HG03354 (cell line): Measurements from ENCODE around the gene HMG20B.
"Not testable (repeated sequence)": the region's sequence is repeated elsewhere in the genome, so short reads cannot be mapped to it uniquely, and the experiment has no call there.

Source experiments
- ATAC-seq: cut with Tn5 transposase; IDR thresholded peaks from one replicate; pipeline ENCODE4 v1.9.1; 2021; ENCODE audit warnings: mild to moderate bottlenecking; ENCODE audit not compliant: unreplicated experiment, poor library complexity, severe bottlenecking

HMG20B gene

GRCh38 chr19:3572855-3573161, at the start of gene HMG20B:
TSS of gene HMG20B (plus strand) at chr19:3572944. CDS start at chr19:3573310, 366 bp downstream.
- ATAC-seq, result no peak

GRCh38 chr19:3523361-3524077, 49.2 kb upstream of the HMG20B start:
- ATAC-seq, result no peak

- ATAC-seq, result no peak
Measured at GRCh38 chr19:3524078-3524842, 48.5 kb upstream of the HMG20B start.

- no peak for ATAC-seq
Measured at GRCh38 chr19:3524904-3525451, 47.8 kb upstream of the HMG20B start.

- ATAC-seq, result no peak
Measured at GRCh38 chr19:3526507-3527237, 46.1 kb upstream of the HMG20B start.

GRCh38 chr19:3527238-3527910, 45.4 kb upstream of the HMG20B start:
- no peak for ATAC-seq

- no peak for ATAC-seq
Measured at GRCh38 chr19:3528080-3528479, 44.7 kb upstream of the HMG20B start.

- ATAC-seq, result no peak
Measured at GRCh38 chr19:3528539-3529211, 44.1 kb upstream of the HMG20B start.

- ATAC-seq, result not testable (repeated sequence)
Measured at GRCh38 chr19:3529299-3529698, 43.4 kb upstream of the HMG20B start.

GRCh38 chr19:3530389-3530788, 42.4 kb upstream of the HMG20B start:
- no peak for ATAC-seq

- ATAC-seq, result no peak
Measured at GRCh38 chr19:3531716-3532115, 41.0 kb upstream of the HMG20B start.

- no peak for ATAC-seq
Measured at GRCh38 chr19:3532154-3532786, 40.5 kb upstream of the HMG20B start.

- no peak for ATAC-seq
Measured at GRCh38 chr19:3533033-3533432, 39.7 kb upstream of the HMG20B start.

GRCh38 chr19:3533563-3534216, 39.1 kb upstream of the HMG20B start:
- no peak for ATAC-seq

- no peak for ATAC-seq
Measured at GRCh38 chr19:3534375-3535234, 38.1 kb upstream of the HMG20B start.

GRCh38 chr19:3535235-3535535, 37.6 kb upstream of the HMG20B start:
- no peak for ATAC-seq

- ATAC-seq, result no peak
Measured at GRCh38 chr19:3535563-3535965, 37.2 kb upstream of the HMG20B start.

GRCh38 chr19:3535981-3536380, 36.8 kb upstream of the HMG20B start:
- no peak for ATAC-seq
